K562 (cell line): Measurements from ENCODE around the gene NME9. TPM values are rescaled to one million over a fixed set of nuclear protein-coding genes. Genes with fewer than 3 reads are reported as not detected.

Source experiments
- ATAC-seq: fragments of 200-7000 bp; cut with Tn5 transposase; 3 replicates; pipeline ENCODE4 v1.9.1; 2020; ENCODE audit warnings: moderate library complexity
- BruUV-seq: library from RNA; stranded (reverse); fragments of 400-500 nt; replicated peaks from 2 replicates; lab custom pipeline; 2021; lab: Mats Ljungman, UMichigan
- CTCF ChIA-PET: fragments of 300-600 bp; formaldehyde crosslinking; extraction: SDS; loops from one replicate; lab custom pipeline; 2021; ENCODE audit warnings: low intra/inter-chr PET ratio; lab: Yijun Ruan, JAX
- POLR2A ChIA-PET: fragments of 300-600, 350-650 bp; sonication (Branson Sonifier 250); formaldehyde crosslinking; extraction: SDS; loops from one replicate; lab custom pipeline; 2021; ENCODE audit warnings: antibody characterized with exemption, inconsistent platforms; lab: Yijun Ruan, JAX
- DNase-seq, 4 experiments: peaks; one replicate each; pipeline versions ENCODE4 v3.0.0 to v3.0.0-alpha.2; 2011 to 2018; ENCODE audit warnings: low spot score in 3 of 4, mixed read lengths in 3 of 4; ENCODE audit errors: extremely low read depth in 1 of 4
- FAIRE-seq: peaks from 2 replicates; lab custom pipeline; 2011; peaks lifted over from hg19 to GRCh38; lab: Jason Lieb, UNC
- H2AFZ ChIP-seq: 2 replicates; pipeline ENCODE4 v1.6.0; 2011; ENCODE audit warnings: low read depth, low read length, control low read depth, inconsistent platforms
- H3K27ac ChIP-seq: fragments of 200-600 bp; 3 replicates; pipeline ENCODE4 v1.8.0; 2011; ENCODE audit warnings: low read depth, mild to moderate bottlenecking, control low read depth, inconsistent platforms, low read length, moderate library complexity, mixed read lengths; ENCODE audit errors: extremely low read depth
- H3K27me3 ChIP-seq, 2 experiments: fragments of 300-600 bp in 1 of 2; 2 replicates in 1 of 2; 3 replicates in 1 of 2; pipeline versions ENCODE4 v1.6.0 to v1.8.0; 2011; ENCODE audit warnings: inconsistent platforms in 2 of 2, low read length in 2 of 2, mild to moderate bottlenecking in 1 of 2, mixed read lengths in 1 of 2, moderate library complexity in 1 of 2; ENCODE audit not compliant: control insufficient read depth in 2 of 2, insufficient read depth in 2 of 2
- H3K36me3 ChIP-seq: fragments of 300-600 bp; 3 replicates; pipeline ENCODE4 v1.8.0; 2011; ENCODE audit warnings: mild to moderate bottlenecking, low read length, inconsistent platforms; ENCODE audit not compliant: control insufficient read depth, insufficient read depth
- H3K4me1 ChIP-seq, 2 experiments: fragments of 200-600 bp in 1 of 2; replicated peaks in 1 of 2; 2 replicates in 1 of 2; 3 replicates in 1 of 2; pipeline versions ENCODE4 v1.5.1 to v1.8.0; 2011; ENCODE audit warnings: inconsistent platforms in 2 of 2, low read length in 2 of 2, mild to moderate bottlenecking in 1 of 2, mixed read lengths in 1 of 2, moderate library complexity in 1 of 2; ENCODE audit not compliant: control insufficient read depth in 2 of 2, insufficient read depth in 2 of 2
- H3K4me2 ChIP-seq: 2 replicates; pipeline ENCODE4 v1.6.1; 2011; ENCODE audit warnings: low read length, control low read depth, inconsistent platforms, mixed read lengths; ENCODE audit not compliant: insufficient read depth
- H3K4me3 ChIP-seq: fragments of 200-600 bp; sonication (generic), shearing (Covaris generic); 2 replicates; pipeline ENCODE4 v1.5.1; 2016; ENCODE audit warnings: control low read depth, inconsistent platforms
- H3K79me2 ChIP-seq: fragments of 200-600 bp; 3 replicates; pipeline ENCODE4 v1.8.0; 2011; ENCODE audit warnings: low read length, inconsistent platforms; ENCODE audit not compliant: control insufficient read depth, insufficient read depth
- H3K9ac ChIP-seq, 2 experiments: 2 replicates each; pipeline versions ENCODE4 v1.6.0 to v1.6.1; 2011; ENCODE audit warnings: low read depth in 2 of 2, low read length in 2 of 2, control low read depth in 1 of 2, inconsistent platforms in 1 of 2, mild to moderate bottlenecking in 1 of 2, mixed read lengths in 1 of 2; ENCODE audit not compliant: insufficient read depth in 1 of 2
- H3K9me1 ChIP-seq: one replicate; pipeline ENCODE4 v1.6.0; 2011; ENCODE audit warnings: inconsistent platforms, mild to moderate bottlenecking, low read length, moderate library complexity; ENCODE audit not compliant: control insufficient read depth, insufficient read depth
- H3K9me3 ChIP-seq: replicated peaks from 2 replicates; pipeline ENCODE4 v1.5.1; 2011; ENCODE audit warnings: low read depth, low read length, inconsistent platforms; ENCODE audit not compliant: control insufficient read depth, insufficient read depth
- H4K20me1 ChIP-seq: replicated peaks from 2 replicates; pipeline ENCODE4 v1.6.1; 2011; ENCODE audit warnings: low read length, inconsistent platforms, mixed read lengths; ENCODE audit not compliant: control insufficient read depth, insufficient read depth
- ARID3B ChIP-seq: fragments of 250-450 bp; sonication (Bioruptor Pico); IDR thresholded peaks from 2 replicates; pipeline ENCODE4 v1.4.0; 2020; ENCODE audit warnings: borderline replicate concordance
- ATF6 ChIP-seq: sonication (generic); formaldehyde crosslinking; IDR thresholded peaks from 2 replicates; pipeline ENCODE4 v1.4.0; 2020; ENCODE audit warnings: mild to moderate bottlenecking, missing genetic modification reagents
- BCLAF1 ChIP-seq, 2 experiments: fragments of 450-650 bp in 1 of 2; IDR thresholded peaks; 2 replicates each; pipeline ENCODE4 v1.6.1; 2011 to 2017; ENCODE audit warnings: low read depth in 2 of 2, antibody characterized with exemption in 1 of 2, borderline replicate concordance in 1 of 2, low read length in 1 of 2, mild to moderate bottlenecking in 1 of 2, mixed read lengths in 1 of 2; ENCODE audit not compliant: control insufficient read depth in 1 of 2
- CBX2 ChIP-seq: fragments of 200-600 bp; sonication (generic); IDR thresholded peaks from one replicate; pipeline ENCODE4 v1.6.1; 2012; ENCODE audit warnings: mild to moderate bottlenecking, low read length, inconsistent platforms; ENCODE audit not compliant: insufficient read depth, poor library complexity, severe bottlenecking
- DDX20 ChIP-seq: fragments of 450-650 bp; IDR thresholded peaks from 2 replicates; pipeline ENCODE4 v1.6.1; 2016; ENCODE audit warnings: missing genetic modification characterization, low read depth, mild to moderate bottlenecking, missing compliant biosample characterization, moderate library complexity
- HIVEP1 ChIP-seq: fragments of 250-450 bp; sonication (Bioruptor Pico); IDR thresholded peaks from 2 replicates; pipeline ENCODE4 v1.4.0; 2020; ENCODE audit warnings: mild to moderate bottlenecking
- KLF1 ChIP-seq: fragments of 450-650 bp; IDR thresholded peaks from 2 replicates; pipeline ENCODE4 v1.6.1; 2016; ENCODE audit warnings: missing genetic modification characterization, missing compliant biosample characterization
- MAFG ChIP-seq: fragments of 450-650 bp; conservative IDR thresholded peaks from 2 replicates; pipeline ENCODE4 v1.6.1; 2016; ENCODE audit warnings: missing genetic modification characterization, missing compliant biosample characterization
- TAF15 ChIP-seq: fragments of 200-400 bp; formaldehyde crosslinking; IDR thresholded peaks from 2 replicates; pipeline ENCODE4 v1.6.1; 2017; ENCODE audit warnings: mild to moderate bottlenecking, low read depth, low read length, moderate library complexity
- TARDBP ChIP-seq: fragments of 450-650 bp; IDR thresholded peaks from 2 replicates; pipeline ENCODE4 v1.6.1; 2016
- YY1 ChIP-seq, 3 experiments: IDR thresholded peaks; 2 replicates each; pipeline ENCODE4 v1.6.1; 2011; ENCODE audit warnings: low read length in 2 of 3, mild to moderate bottlenecking in 2 of 3, moderate library complexity in 2 of 3, borderline replicate concordance in 1 of 3, control low read depth in 1 of 3, low read depth in 1 of 3; ENCODE audit not compliant: insufficient read depth in 3 of 3, insufficient replicate concordance in 2 of 3, control insufficient read depth in 1 of 3, insufficient read length in 1 of 3; ENCODE audit errors: extremely low read depth in 1 of 3
- ZNF384 ChIP-seq: IDR thresholded peaks from 2 replicates; pipeline ENCODE4 v1.6.1; 2012; ENCODE audit warnings: low read depth, low read length, improper control_type of control experiment
- ZNF79 ChIP-seq: fragments of 250-450 bp; sonication (Bioruptor Pico); IDR thresholded peaks from 2 replicates; pipeline ENCODE4 v1.4.0; 2020; ENCODE audit warnings: low read depth, mild to moderate bottlenecking, moderate library complexity
- WGBS: fragments of 100-300 bp; shearing (Covaris generic); methylation state at CpG from one replicate; pipeline ENCODE4 v1.1.6; 2016; ENCODE audit warnings: low coverage, mixed read lengths; ENCODE audit not compliant: insufficient coverage; ENCODE audit errors: missing lambda C conversion rate; 5-methylcytosine and 5-hydroxymethylcytosine counted together
- in situ Hi-C: fragments of 300-500 bp; cut with MboI; formaldehyde crosslinking; loops from 4 replicates; pipeline ENCODE4 v1.15.0; 2018; ENCODE audit warnings: inconsistent platforms, mixed read lengths
- intact Hi-C: fragments of 100-400 bp; cut with micrococcal nuclease; formaldehyde crosslinking; loops from 2 replicates; pipeline ENCODE4 v1.14.2; 2022
- polyA plus RNA-seq, 8 experiments: library from polyadenylated mRNA; depleted of rRNA in 4 of 8; stranded (reverse) in 5 of 8; unstranded in 3 of 8; fragments of >200 nt; fragmentation: Nextera tagmentation in 2 of 8; fragmentation: Illumina TruSeq in 1 of 8; extraction: Ambion mirVana in 2 of 8; extraction: Trizol in 1 of 8; gene quantifications; 2 replicates each; pipeline versions ENCODE4 v1.2.1 to v1.2.3, GENCODE V29; 2011 to 2014; ENCODE audit warnings: inconsistent platforms in 1 of 8, missing spikeins in 1 of 8
- total RNA-seq, 7 experiments: library from RNA; depleted of rRNA in 6 of 7; stranded (reverse); fragments of >200 nt in 6 of 7; fragmentation: Illumina TruSeq in 2 of 7; extraction: Trizol in 2 of 7; gene quantifications; 2 replicates each; pipeline versions ENCODE4 v1.2.1 to v1.2.3, GENCODE V29; 2011 to 2021; ENCODE audit warnings: low replicate concordance in 1 of 7

NME9 gene
- total and polyA plus RNA-seq, 9 of the 15 experiments (the other 6 are each of a cell fraction or from before 2014, with no cell fraction given), result 0.05 to 0.15 (median 0.13) TPM; not detected in 6

DNA sequence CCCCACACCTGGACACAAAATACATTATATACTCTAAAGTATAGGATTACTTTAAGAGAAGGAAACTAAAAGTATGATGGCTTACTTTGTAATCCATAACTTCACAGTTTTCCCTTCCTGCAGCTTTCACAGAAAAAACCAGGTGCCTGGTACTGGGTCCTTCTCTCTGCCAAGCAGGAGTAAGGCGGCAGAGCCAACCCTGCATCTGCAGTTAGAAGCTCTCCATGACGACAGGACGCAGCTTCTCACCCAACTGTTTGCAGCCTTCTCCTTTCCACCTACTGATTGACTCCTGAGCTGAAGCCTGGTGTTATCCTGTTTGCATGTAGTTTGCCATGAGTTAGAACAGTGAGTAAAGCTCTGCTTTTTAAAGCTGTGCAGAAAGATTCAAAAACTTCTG, 25.4 kb upstream of the NME9 start:
- no TSS peak for BruUV-seq
- Histone ChIP-seq H3K9me3 (no peaks in the 10 kb centered on the region), H3K4me1 (no peaks in the 10 kb centered on the region; a peak in 2 of 5 replicates), H3K27me3 (no peaks in the 10 kb centered on the region; a peak in 1 of 5 replicates), H3K9me1 (no peaks in the 10 kb centered on the region), H3K4me3 (no peak overlapping the region), H4K20me1 (no peaks in the 10 kb centered on the region), H3K27ac (no peak overlapping the region), H2AFZ (no peak overlapping the region), H3K79me2 (no peaks in the 10 kb centered on the region), H3K9ac (no peak overlapping the region), H3K36me3 (no peaks in the 10 kb centered on the region), H3K4me2 (no peak overlapping the region)
- WGBS, result 14% methylated on average over 3 of the region's 3 CpGs
- ChIA-PET CTCF (no interaction called here), POLR2A (no interaction called here)
- ATAC-seq (no peak), FAIRE-seq (no peak), DNase-seq (no peak)
- in situ Hi-C loops (no loop called here), intact Hi-C loops (no loop called here)
- TF ChIP-seq ZNF79 (CRISPR knock-in tag) (no peak), ZNF384 (no peak), TAF15 (no peak), DDX20 (tag) (no peak), KLF1 (tag) (no peak), BCLAF1 (IDR thresholded peaks at IDR 0.05; ENCODE audit: borderline replicate concordance in 1 of 2, control insufficient read depth in 1 of 2, low read depth in 2 of 2, low read length in 1 of 2) (no peak), MAFG (tag) (no peak), ARID3B (CRISPR knock-in tag) (no peak), TARDBP (no peak), ATF6 (CRISPR knock-in tag) (no peak), YY1 (IDR thresholded peaks at IDR 0.05; ENCODE audit: borderline replicate concordance in 1 of 3, control insufficient read depth in 1 of 3, extremely low read depth in 1 of 3, insufficient read depth in 3 of 3, insufficient read length in 1 of 3, insufficient replicate concordance in 2 of 3, low read depth in 1 of 3, low read length in 2 of 3) (no peak), HIVEP1 (CRISPR knock-in tag) (no peak), CBX2 (no peak)
